Muscle layer of colon (tissue), 2 donors: ENCODE results near the gene SLC25A36.
"Not testable (repeated sequence)": the region's sequence is repeated elsewhere in the genome, so short reads cannot be mapped to it uniquely, and the experiment has no call there.

Experiments
- H3K27ac ChIP-seq: one replicate; pipeline ENCODE4 v1.7.0; 2013; ENCODE audit warnings: low read depth, mild to moderate bottlenecking, low read length, moderate library complexity
- H3K27me3 ChIP-seq, 2 donors: one replicate each; pipeline ENCODE4 v1.7.0; 2013; ENCODE audit warnings: low read length in 2 of 2, mild to moderate bottlenecking in 2 of 2; ENCODE audit not compliant: insufficient read depth in 2 of 2, control insufficient read depth in 1 of 2
- H3K36me3 ChIP-seq: one replicate; pipeline ENCODE4 v1.7.0; 2013; ENCODE audit warnings: mild to moderate bottlenecking, low read length; ENCODE audit not compliant: insufficient read depth
- H3K4me1 ChIP-seq: one replicate; pipeline ENCODE4 v1.7.0; 2013; ENCODE audit warnings: mild to moderate bottlenecking, low read length; ENCODE audit not compliant: insufficient read depth
- H3K4me3 ChIP-seq, 2 donors: one replicate each; pipeline ENCODE4 v1.7.0; 2013; ENCODE audit warnings: low read length in 2 of 2, low read depth in 1 of 2, mild to moderate bottlenecking in 1 of 2, moderate library complexity in 1 of 2
- H3K9ac ChIP-seq: one replicate; pipeline ENCODE4 v1.7.0; 2013; ENCODE audit warnings: low read length
- H3K9me3 ChIP-seq: one replicate; pipeline ENCODE4 v1.7.0; 2013; ENCODE audit warnings: mild to moderate bottlenecking, low read length
- donor health status: abdominal sarcoma.
- donor health status: Adenocarcinoma of cecum.

Gene SLC25A36

DNA sequence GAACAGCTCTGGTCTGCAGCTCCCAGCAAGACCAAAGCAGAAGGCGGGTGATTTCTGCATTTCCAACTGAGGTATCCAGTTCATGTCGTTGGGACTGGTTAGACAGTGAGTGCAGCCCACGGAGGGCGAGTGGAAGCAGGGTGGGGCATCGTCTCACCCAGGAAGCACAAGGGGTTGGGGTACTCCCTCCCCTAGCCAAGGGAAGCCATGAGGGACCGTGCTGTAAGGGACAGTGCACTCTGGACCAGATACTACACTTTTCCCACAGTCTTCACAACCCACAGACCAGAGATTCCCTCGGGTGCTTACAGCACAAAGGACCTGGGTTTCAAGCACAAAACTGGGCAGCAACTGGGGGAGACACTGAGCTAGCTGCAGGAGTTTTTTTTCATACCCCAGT is 8.5 kb upstream of the SLC25A36 start:
- Histone ChIP-seq H3K9me3 (no peaks in the 10 kb centered on the region), H3K9ac (no peak overlapping the region), H3K27ac (no peak overlapping the region), H3K27me3 (peaks cover 0 to 4% of the 10 kb centered on the region in 2 donors), H3K36me3 (no peaks in the 10 kb centered on the region), H3K4me3 (no peak overlapping the region), H3K4me1 (no peaks in the 10 kb centered on the region)

DNA sequence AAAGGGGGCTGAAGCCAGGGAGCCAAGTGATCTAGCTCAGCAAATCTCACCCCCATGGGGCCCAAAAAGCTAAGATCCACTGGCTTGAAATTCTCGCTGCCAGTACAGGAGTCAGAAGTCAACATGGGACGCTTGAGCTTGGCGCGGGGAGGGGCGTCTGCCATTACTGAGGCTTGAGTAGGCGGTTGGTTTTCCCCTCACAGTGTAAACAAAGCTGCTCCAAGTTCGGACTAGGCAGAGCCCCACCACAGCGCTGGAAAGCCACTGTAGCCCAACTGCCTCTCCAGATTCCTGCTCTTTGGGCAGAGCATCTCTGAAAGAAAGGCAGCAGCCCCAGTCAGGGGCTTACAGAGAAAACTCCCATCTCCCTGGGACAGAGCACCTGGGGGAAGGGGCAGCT is 8.1 kb upstream of the SLC25A36 start:
- H3K36me3 ChIP-seq = no peaks in the 10 kb centered on the region
- H3K27ac ChIP-seq = no peak overlapping the region
- H3K4me1 ChIP-seq = no peaks in the 10 kb centered on the region
- H3K9ac ChIP-seq = no peak overlapping the region
- peaks cover 0 to 4% of the 10 kb centered on the region in 2 donors for H3K27me3 ChIP-seq
- H3K4me3 ChIP-seq = no peak overlapping the region
- H3K9me3 ChIP-seq = no peaks in the 10 kb centered on the region

DNA sequence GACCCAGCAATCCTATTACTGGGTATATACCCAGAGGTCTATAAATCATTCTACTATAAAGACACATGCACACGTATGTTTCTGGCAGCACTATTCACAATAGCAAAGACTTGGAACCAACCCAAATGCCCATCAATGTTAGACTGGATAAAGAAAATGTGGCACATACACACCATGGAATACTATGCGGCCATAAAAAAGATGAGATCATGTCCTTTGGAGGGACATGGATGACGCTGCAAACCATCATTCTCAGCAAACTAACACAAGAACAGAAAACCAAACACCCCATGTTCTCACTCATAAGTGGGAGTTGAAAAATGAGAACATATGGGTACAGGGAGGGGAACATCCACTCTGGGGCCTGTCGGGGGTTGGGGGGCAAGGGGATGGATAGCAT is 2.3 kb upstream of the SLC25A36 start:
- not testable (repeated sequence) for H3K27ac ChIP-seq, H3K4me3 ChIP-seq, H3K27me3 ChIP-seq, H3K9me3 ChIP-seq, H3K36me3 ChIP-seq, H3K9ac ChIP-seq
- peaks cover 13% of the 10 kb centered on the region for H3K4me1 ChIP-seq

DNA sequence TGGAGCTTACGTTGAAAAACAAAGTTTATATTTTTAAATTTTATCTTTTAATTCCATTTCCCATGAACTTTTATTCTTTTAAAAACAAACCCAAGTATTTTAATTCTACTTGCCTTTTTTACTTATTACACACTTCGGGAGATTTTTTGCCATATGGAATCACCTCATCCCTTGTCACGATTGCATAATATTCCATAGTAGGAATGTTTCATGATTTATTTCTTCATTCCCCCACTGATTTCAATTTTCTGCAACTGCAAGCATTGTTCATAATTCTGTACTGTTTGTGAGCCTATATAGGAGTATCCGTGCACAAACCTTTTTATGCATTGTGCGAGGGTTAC is 574 bp upstream of the SLC25A36 start:
- Histone ChIP-seq H3K4me1 (peaks cover 30% of the 10 kb centered on the region), H3K36me3 (no peaks in the 10 kb centered on the region), H3K9ac (peak overlapping the region; percentile 52), H3K27me3 (no peaks in the 10 kb centered on the region), H3K9me3 (no peaks in the 10 kb centered on the region), H3K27ac (no peak overlapping the region), H3K4me3 (peak overlapping the region; percentile 73 to 76)

DNA sequence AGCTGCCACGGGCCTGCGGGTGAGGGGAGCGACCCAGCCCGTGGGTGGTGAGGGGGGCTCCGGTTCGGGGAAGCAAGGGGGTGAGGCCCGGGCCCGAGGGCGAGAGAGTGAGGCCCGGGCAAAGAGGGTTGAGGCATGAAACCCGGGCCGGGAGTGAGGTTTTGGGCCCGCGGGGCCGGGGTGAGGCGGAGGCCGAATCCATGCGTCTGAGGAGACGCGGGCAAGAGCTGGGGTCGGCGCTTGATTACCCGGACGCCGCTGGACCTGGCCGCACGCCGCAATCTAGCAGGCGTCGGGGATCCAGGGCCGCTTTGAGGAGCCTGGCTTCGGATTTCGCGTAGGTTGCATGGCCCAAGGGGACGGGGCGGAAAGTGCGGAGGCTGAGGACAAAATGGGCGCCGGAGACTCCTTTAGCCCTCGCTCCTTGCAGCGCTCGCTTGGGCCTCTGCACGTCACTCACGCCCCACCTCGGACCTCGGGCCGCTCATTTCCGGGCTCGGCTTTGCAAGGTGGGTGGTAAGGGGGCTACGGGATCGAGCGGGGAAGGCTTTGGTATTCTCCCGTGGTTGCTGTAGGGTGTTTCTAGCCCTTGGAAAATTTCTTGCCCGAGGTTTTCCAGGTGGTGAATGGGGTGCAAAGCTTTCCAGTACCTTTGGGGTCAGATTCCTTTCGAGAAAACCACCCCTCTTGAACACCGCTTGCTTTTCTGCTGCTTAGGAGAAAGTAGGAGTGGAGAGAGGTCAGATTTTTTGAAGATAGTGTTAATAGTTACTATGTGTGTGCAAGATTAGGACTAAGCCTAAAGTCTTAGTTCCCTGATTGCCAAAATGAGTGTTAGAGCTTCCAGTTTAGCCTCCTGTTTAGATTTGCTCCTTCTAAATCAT is 827 bp downstream of the SLC25A36 start:
- Histone ChIP-seq H3K9ac (peak overlapping the region; percentile 97), H3K36me3 (no peaks in the 10 kb centered on the region), H3K4me1 (peaks cover 34% of the 10 kb centered on the region), H3K9me3 (no peaks in the 10 kb centered on the region), H3K27ac (peak overlapping the region; percentile 99), H3K4me3 (peak overlapping the region; percentile 85 to 92), H3K27me3 (no peaks in the 10 kb centered on the region)

GRCh38 chr3:140943781-140944552 is 2.3 kb downstream of the SLC25A36 start:
- Histone ChIP-seq H3K9ac (no peak overlapping the region), H3K9me3 (no peaks in the 10 kb centered on the region), H3K4me3 (no peak overlapping the region), H3K27me3 (no peaks in the 10 kb centered on the region), H3K36me3 (no peaks in the 10 kb centered on the region), H3K4me1 (peaks cover 34% of the 10 kb centered on the region), H3K27ac (peak overlapping the region; percentile 10)

DNA sequence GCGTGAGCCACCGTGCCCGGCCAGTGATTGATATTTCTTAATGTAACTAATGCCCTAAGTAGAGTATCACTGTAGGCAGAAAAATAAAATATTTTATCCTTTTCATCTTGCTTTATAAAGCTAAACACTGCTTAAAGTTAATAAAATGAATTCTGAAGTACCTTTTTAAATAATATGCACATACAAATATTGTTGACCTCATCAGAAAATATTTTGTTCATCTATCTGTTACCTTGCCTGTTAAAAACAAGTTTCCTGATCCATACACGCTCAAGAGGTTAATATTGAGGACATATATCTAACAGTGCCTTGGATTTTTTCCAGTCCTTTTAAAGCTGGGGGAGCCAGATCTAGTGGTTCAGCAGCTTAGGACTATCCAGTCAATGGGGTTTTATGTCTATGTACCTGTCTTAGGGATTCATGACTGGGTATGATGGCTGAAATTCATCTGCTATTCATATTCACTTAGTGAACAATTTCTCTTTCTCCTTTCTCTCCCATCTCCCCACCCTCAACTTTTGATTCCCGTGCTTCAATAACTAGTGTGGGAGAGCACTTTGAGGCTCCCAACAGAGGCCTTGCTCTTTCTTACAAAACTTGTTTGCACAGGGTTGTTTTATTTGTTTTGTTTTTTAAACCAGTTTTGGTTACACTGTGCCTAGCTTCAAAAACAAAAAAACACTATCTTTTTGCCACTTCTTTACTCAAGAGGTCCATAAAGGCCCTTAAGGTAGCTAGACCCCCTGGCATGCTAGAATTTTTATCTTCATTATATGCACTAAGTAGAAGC is 7.0 kb downstream of the SLC25A36 start:
- H3K9ac ChIP-seq = no peak overlapping the region
- H3K36me3 ChIP-seq = no peaks in the 10 kb centered on the region
- no peaks in the 10 kb centered on the region for H3K27me3 ChIP-seq
- H3K27ac ChIP-seq = no peak overlapping the region
- peaks cover 28% of the 10 kb centered on the region for H3K4me1 ChIP-seq
- no peaks in the 10 kb centered on the region for H3K9me3 ChIP-seq
- no peak overlapping the region for H3K4me3 ChIP-seq

GRCh38 chr3:140950144-140950543 is 8.5 kb downstream of the SLC25A36 start:
- no peak overlapping the region for H3K27ac ChIP-seq
- H3K27me3 ChIP-seq = no peaks in the 10 kb centered on the region
- peaks cover 17% of the 10 kb centered on the region for H3K4me1 ChIP-seq
- no peaks in the 10 kb centered on the region for H3K9me3 ChIP-seq
- H3K4me3 ChIP-seq = no peak overlapping the region
- H3K36me3 ChIP-seq = no peaks in the 10 kb centered on the region
- H3K9ac ChIP-seq = no peak overlapping the region

- H3K4me3 ChIP-seq = no peak overlapping the region
- no peaks in the 10 kb centered on the region for H3K27me3 ChIP-seq
- no peak overlapping the region for H3K9ac ChIP-seq
- H3K9me3 ChIP-seq = no peaks in the 10 kb centered on the region
- H3K36me3 ChIP-seq = no peaks in the 10 kb centered on the region
- H3K27ac ChIP-seq = no peak overlapping the region
- H3K4me1 ChIP-seq = peaks cover 14% of the 10 kb centered on the region
Measured at GRCh38 chr3:140950863-140951262, 9.2 kb downstream of the SLC25A36 start.

GRCh38 chr3:140951750-140952149 is 10.1 kb downstream of the SLC25A36 start:
- not testable (repeated sequence) for H3K9me3 ChIP-seq, H3K9ac ChIP-seq, H3K4me3 ChIP-seq, H3K27me3 ChIP-seq, H3K27ac ChIP-seq, H3K36me3 ChIP-seq
- H3K4me1 ChIP-seq = peaks cover 10% of the 10 kb centered on the region
